HS-5 (cell line): Measurements from ENCODE around the gene HIP1R.
"Not testable (repeated sequence)": the region's sequence is repeated elsewhere in the genome, so short reads cannot be mapped to it uniquely, and the experiment has no call there.

Source experiments
- DNase-seq: peaks from one replicate; pipeline ENCODE4 v3.0.0-alpha.2; 2012; ENCODE audit warnings: low read depth

The HIP1R gene

GRCh38 chr12:122876281-122876680, 41.0 kb downstream of the HIP1R start:
- not testable (repeated sequence) for DNase-seq

GRCh38 chr12:122876731-122877130, 41.5 kb downstream of the HIP1R start:
- DNase-seq: no peak

GRCh38 chr12:122878780-122879612, 43.7 kb downstream of the HIP1R start:
- DNase-seq: no peak

GRCh38 chr12:122880155-122880667, 45.0 kb downstream of the HIP1R start:
- no peak for DNase-seq

- no peak for DNase-seq
Observed at GRCh38 chr12:122880668-122881067, 45.4 kb downstream of the HIP1R start.

- DNase-seq: no peak
Observed at GRCh38 chr12:122882908-122883558, 47.8 kb downstream of the HIP1R start.

- DNase-seq: no peak
Observed at GRCh38 chr12:122884091-122884826, 49.0 kb downstream of the HIP1R start.

GRCh38 chr12:122884860-122885259, 49.6 kb downstream of the HIP1R start:
- DNase-seq: no peak

GRCh38 chr12:122886161-122886560, 50.9 kb downstream of the HIP1R start:
- DNase-seq: no peak

GRCh38 chr12:122886851-122887818, 51.9 kb downstream of the HIP1R start:
- no peak for DNase-seq

GRCh38 chr12:122887819-122888212, 52.6 kb downstream of the HIP1R start:
- no peak for DNase-seq

- DNase-seq: no peak
Observed at GRCh38 chr12:122888232-122888752, 53.0 kb downstream of the HIP1R start.

GRCh38 chr12:122889761-122890520, 54.7 kb downstream of the HIP1R start:
- DNase-seq: no peak

- no peak for DNase-seq
Observed at GRCh38 chr12:122891661-122892525, 56.6 kb downstream of the HIP1R start.

GRCh38 chr12:122892724-122893123, 57.5 kb downstream of the HIP1R start:
- not testable (repeated sequence) for DNase-seq

GRCh38 chr12:122893208-122894153, 58.2 kb downstream of the HIP1R start:
- no peak for DNase-seq

GRCh38 chr12:122894193-122895121, 59.2 kb downstream of the HIP1R start:
- no peak for DNase-seq
